ENCODE measurements around the gene PGAP3.

PGAP3 gene

DNA sequence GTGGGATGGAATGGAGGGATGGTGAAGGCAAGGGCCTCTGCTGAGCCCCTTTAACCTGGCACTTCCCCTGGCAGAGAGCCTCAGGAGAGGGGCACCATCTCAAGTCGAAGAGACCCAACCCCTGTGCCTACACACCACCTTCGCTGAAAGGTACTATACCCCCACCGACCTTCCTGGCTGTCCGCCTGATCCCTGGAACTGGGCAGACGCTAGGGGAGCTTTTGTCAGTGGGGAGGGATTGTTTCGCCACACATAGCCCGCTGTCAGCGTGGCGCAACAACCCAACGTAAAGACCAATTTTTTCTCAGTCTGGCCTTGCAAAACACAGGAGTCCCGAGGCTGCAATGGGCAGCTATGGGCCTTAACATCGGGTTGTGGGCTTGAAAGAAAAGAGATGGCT is 58.0 kb downstream of the PGAP3 start:
- Mint-ChIP-seq H3K4me3 (no peak overlapping the region), H3K9me3 (no peaks in the 10 kb centered on the region), H3K27ac (no peak overlapping the region), H3K36me3 (ENCODE audit: low read depth) (no peaks in the 10 kb centered on the region), H3K27me3 (ENCODE audit: low read depth) (peaks cover 65% of the 10 kb centered on the region), H3K4me1 (peaks cover 31% of the 10 kb centered on the region)
- TF ChIP-seq, protein P1, sequence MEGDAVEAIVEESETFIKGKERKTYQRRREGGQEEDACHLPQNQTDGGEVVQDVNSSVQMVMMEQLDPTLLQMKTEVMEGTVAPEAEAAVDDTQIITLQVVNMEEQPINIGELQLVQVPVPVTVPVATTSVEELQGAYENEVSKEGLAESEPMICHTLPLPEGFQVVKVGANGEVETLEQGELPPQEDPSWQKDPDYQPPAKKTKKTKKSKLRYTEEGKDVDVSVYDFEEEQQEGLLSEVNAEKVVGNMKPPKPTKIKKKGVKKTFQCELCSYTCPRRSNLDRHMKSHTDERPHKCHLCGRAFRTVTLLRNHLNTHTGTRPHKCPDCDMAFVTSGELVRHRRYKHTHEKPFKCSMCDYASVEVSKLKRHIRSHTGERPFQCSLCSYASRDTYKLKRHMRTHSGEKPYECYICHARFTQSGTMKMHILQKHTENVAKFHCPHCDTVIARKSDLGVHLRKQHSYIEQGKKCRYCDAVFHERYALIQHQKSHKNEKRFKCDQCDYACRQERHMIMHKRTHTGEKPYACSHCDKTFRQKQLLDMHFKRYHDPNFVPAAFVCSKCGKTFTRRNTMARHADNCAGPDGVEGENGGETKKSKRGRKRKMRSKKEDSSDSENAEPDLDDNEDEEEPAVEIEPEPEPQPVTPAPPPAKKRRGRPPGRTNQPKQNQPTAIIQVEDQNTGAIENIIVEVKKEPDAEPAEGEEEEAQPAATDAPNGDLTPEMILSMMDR (IDR thresholded peaks at IDR 0.05; ENCODE audit: unreplicated experiment in 3 of 3), result no peak

DNA sequence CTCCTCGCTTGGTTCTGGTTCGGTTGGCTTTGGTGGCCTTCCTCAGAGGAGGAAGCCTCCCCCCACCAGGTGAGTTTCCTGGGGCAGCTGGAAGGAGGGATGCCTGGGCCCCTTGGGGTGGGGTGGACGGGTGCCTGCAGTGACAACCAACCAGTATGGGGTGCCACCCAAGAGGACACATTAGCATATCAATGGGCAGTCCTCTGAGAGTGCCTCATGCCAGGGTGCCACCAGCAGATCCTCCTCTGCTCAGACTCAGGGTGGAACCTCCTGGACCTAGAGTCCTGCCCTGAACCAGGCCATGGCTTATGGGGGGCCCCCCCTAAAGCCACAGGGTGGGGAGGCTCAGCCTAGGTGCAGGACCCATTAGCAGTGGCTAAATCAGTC is 58.4 kb downstream of the PGAP3 start:
- H3K36me3 Mint-ChIP-seq (ENCODE audit: low read depth), result no peaks in the 10 kb centered on the region
- TF ChIP-seq, protein P1 (IDR thresholded peaks at IDR 0.05; ENCODE audit: unreplicated experiment in 3 of 3), result no peak
- H3K27me3 Mint-ChIP-seq (ENCODE audit: low read depth), result peaks cover 69% of the 10 kb centered on the region
- peak overlapping the region in 1 of 3 experiments; percentile 19 for H3K4me3 Mint-ChIP-seq
- H3K9me3 Mint-ChIP-seq, result no peaks in the 10 kb centered on the region
- no peak overlapping the region for H3K27ac Mint-ChIP-seq
- H3K4me1 Mint-ChIP-seq, result peaks cover 31% of the 10 kb centered on the region

DNA sequence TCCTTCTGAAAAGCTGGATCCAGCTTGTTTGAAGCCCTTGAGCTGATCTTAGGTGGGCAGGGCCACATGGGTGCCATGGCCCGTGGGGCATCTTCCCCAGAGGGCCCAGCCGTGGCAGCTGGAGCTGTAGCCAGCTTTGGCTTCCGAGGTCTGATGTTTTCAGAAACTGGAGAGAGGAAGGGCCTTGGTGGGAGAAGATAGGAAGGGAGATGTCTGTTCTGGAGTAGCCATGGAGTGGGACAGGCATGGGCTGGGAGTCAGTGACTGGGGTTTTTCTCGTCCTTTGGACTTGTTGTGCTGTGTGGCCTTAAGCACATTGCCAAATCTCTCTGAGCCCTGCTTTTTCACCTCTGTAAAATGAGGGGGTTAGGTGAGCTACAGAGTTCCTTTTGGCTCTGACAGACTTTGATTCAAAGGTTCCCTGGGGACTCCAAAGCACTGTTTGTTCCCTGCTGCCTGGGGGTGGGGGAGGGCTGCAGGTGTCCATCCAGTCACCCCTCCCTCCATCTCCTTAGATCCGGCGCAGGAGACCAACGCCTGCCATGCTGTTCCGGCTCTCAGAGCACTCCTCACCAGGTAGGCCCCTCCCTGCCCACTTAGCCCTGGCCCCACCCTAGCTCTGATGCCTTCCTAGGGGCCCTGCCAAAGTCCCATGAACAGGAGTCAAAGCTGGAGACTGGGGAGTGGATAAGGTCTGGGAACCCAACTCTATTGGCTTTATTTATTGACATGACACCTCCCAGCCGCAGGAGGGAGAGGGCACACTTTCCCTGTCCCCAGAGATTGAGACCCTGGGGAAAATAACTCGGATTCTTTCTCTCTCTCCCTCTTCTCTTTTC is 59.0 kb downstream of the PGAP3 start:
- Mint-ChIP-seq H3K27me3 (ENCODE audit: low read depth) (peaks cover 72% of the 10 kb centered on the region), H3K36me3 (ENCODE audit: low read depth) (no peaks in the 10 kb centered on the region), H3K4me3 (peak overlapping the region; percentile 18 to 34 (median 21)), H3K27ac (no peak overlapping the region), H3K9me3 (no peaks in the 10 kb centered on the region), H3K4me1 (peaks cover 27% of the 10 kb centered on the region)
- TF ChIP-seq, protein P1 (IDR thresholded peaks at IDR 0.05; ENCODE audit: unreplicated experiment in 3 of 3), result no peak

DNA sequence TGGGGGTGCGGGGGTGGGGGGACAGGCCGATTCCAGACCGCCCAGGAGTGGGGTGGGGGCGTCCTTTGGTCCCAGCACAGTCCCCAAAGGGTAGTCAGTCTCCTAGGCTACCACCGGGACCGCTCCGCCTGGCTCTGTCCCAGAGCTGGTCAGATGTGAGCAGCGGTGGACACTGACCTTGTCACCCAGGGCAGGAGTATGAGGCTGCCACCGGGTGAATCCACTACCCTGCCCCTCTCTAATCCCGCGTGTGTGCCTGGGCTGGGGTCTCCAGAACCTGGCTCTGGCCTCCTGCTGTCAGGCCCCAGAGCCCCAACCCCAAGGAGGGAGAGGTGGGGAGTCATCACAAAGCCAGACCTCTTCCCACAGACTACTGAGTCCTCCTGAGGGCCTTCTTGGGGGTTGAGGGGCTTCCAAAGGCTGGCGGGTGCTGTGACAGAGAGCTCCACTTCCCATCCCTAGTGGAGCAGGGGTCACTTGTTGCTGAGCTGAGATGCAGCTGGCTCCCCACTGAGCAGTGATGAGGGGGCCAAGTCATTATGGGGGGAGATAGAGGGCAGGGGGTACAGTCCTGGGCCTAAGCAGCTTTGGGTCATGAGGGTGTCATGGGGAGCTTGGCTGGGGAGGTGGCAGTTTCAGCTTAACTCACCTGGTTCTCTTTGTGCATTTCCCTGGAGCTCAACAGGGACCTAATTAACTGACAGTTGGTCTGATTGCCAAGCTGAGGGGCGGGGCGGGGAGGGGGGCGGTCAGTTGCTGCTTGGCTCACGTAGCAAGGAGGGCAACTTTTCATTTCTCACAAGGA is 59.9 kb downstream of the PGAP3 start:
- Mint-ChIP-seq H3K27me3 (ENCODE audit: low read depth) (peaks cover 78% of the 10 kb centered on the region), H3K4me3 (peak overlapping the region; percentile 67 to 71 (median 70)), H3K36me3 (ENCODE audit: low read depth) (no peaks in the 10 kb centered on the region), H3K27ac (no peak overlapping the region), H3K4me1 (peaks cover 27% of the 10 kb centered on the region), H3K9me3 (no peaks in the 10 kb centered on the region)
- TF ChIP-seq, protein P1 (IDR thresholded peaks at IDR 0.05; ENCODE audit: unreplicated experiment in 3 of 3), result no peak

DNA sequence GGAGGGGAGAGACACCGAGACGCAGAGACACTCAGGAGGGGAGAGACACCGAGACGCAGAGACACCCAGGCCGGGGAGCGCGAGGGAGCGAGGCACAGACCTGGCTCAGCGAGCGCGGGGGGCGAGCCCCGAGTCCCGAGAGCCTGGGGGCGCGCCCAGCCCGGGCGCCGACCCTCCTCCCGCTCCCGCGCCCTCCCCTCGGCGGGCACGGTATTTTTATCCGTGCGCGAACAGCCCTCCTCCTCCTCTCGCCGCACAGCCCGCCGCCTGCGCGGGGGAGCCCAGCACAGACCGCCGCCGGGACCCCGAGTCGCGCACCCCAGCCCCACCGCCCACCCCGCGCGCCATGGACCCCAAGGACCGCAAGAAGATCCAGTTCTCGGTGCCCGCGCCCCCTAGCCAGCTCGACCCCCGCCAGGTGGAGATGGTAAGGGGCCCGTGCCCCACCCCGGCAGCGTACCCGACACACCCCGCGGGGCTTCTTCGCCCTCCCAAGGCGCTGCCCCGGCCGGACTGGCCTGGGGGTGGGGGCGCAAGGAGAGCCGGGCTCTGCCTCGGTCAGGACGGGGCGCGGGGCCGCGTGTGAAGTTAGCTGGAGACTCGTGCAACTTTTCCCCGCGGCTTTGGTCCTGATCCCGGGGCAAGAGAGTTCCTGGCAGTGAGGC is 60.7 kb downstream of the PGAP3 start:
- peaks cover 77% of the 10 kb centered on the region for H3K27me3 Mint-ChIP-seq (ENCODE audit: low read depth)
- peaks cover 29% of the 10 kb centered on the region for H3K4me1 Mint-ChIP-seq
- no peaks in the 10 kb centered on the region for H3K36me3 Mint-ChIP-seq (ENCODE audit: low read depth)
- H3K4me3 Mint-ChIP-seq, result peak overlapping the region; percentile 80 to 83 (median 81)
- no peaks in the 10 kb centered on the region for H3K9me3 Mint-ChIP-seq
- TF ChIP-seq, protein P1 (IDR thresholded peaks at IDR 0.05; ENCODE audit: unreplicated experiment in 3 of 3), result no peak
- no peak overlapping the region for H3K27ac Mint-ChIP-seq
